Right renal pelvis (tissue), 4 donors: ENCODE data around the gene MESP1. TPM values are rescaled to one million over a fixed set of nuclear protein-coding genes. Genes with fewer than 3 reads are reported as not detected.
"Not testable (repeated sequence)": the region's sequence is repeated elsewhere in the genome, so short reads cannot be mapped to it uniquely, and the experiment has no call there.

ENCODE experiments used
- DNase-seq, 4 donors: peaks; one replicate each; pipeline ENCODE4 v3.0.0-alpha.2; 2013; ENCODE audit warnings: low read depth in 4 of 4, low spot score in 3 of 4, missing footprints in 1 of 4
- polyA plus RNA-seq, 4 donors: library from polyadenylated mRNA; unstranded; fragments of 120-200 nt; gene quantifications; one replicate each; pipeline ENCODE4 v1.2.1, GENCODE V29; 2013; ENCODE audit not compliant: insufficient read length in 4 of 4

MESP1 gene, protein sequence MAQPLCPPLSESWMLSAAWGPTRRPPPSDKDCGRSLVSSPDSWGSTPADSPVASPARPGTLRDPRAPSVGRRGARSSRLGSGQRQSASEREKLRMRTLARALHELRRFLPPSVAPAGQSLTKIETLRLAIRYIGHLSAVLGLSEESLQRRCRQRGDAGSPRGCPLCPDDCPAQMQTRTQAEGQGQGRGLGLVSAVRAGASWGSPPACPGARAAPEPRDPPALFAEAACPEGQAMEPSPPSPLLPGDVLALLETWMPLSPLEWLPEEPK
- 1 to 10 TPM in 3 of 4 donors, under 1 TPM in 1; 0.72 to 1.9 (median 1.2) TPM for polyA plus RNA-seq

DNA sequence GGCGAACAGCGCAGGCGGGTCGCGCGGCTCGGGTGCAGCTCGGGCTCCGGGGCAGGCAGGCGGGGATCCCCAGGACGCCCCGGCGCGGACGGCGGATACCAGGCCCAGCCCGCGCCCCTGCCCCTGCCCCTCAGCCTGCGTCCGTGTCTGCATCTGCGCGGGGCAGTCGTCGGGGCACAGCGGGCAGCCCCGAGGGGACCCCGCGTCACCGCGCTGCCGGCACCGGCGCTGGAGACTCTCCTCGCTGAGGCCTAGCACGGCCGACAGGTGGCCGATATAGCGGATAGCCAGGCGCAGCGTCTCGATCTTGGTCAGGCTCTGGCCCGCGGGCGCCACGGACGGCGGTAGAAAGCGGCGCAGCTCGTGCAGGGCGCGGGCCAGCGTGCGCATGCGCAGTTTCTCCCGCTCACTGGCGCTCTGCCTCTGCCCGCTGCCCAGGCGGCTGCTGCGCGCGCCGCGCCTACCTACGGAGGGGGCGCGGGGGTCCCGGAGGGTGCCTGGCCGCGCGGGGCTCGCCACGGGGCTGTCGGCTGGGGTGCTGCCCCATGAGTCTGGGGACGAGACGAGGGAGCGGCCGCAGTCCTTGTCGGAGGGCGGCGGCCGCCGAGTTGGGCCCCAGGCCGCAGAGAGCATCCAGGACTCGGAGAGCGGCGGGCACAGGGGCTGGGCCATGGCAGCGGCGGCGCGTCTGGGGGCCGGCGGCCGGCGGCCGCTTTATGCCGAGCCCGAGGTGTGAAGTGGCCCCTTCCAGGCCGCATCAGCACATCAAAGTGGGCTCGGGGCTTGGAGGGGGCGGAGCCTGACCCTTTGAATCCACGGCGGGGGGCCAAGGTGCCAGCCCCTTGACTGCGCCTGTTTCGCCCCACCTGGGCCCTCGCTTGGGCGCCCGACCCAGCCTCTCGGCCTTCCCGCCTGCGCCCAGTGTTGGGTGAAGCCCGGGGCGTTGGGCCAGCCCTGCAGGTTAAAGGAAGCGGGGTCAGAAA, at the start of gene MESP1:
Gene MESP1, minus strand, starts transcription at position 690 of the 983 bp plus-strand sequence. Its CDS starts 18 bp downstream, at position 672.
- peak; percentile 76 to 82 (median 81) for DNase-seq

DNA sequence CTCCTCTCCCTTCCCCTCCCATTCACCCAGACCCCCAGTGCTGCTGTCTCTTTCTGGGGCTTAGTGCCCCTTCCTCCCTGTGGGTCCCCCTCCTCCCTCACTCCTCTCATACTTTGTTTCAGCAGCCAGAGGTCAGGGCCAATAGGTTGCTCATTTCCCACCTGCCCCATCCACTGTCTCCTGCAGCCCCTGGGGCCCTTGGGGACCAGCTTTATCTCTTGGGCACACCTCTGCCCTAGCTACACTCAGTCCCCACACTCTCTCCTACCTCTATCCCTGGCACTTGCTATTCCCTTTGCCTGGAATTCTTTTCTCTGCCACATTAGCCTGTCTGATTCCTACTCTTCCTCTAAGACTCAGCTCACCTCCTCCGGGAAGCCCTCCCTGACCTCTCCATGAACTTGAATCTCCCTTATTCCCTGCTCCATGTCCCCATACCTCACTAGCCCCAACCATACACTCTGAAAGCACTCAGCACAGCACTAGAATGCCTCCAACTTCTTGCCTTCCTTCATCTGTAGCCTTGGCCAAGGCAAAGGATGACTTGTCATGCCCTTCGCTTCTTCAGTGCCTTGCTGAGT, 49.0 kb upstream of the MESP1 start:
- no peak for DNase-seq

DNA sequence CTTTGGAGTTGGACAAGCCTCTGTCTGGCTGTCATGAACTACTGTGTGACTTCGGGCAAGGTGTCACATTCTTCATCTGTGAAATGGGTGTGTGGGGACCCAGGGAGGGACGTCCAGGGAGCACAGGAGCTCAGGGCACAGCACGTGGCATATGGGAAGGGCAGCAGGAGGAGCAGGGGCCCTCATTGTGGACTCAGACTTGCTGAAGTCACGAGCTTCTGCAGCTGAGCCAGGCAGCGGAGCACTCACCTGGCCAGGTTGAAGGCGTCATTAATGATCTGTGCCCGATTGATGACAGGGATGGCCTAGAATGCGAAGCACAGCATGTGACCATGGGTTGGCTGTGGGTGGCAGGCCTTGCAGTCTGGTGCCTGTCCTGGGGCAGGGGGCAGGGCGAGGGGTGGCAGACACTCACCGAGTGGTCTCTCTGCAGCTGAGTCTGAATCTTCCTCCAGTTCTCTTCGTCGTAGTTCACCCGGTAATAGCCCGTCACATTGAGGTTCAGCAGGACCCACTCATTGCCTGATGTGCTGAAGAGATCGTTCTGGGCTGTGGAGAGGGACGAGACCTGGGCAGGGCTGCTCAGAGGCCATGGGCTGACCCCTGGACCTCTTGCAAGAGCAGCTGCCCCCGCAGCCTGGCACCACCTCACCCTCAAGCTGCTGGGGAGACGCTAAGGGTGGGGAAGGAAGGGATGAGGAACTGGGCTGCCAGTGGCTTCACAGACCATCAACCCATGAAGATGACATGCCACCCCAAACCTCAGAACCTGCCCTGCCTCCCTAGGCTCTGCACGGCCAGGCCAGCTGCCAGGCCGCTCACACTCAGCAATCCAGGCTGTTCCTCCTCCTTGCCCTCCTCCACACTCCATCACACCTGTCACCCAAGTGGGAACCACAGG, 48.2 kb upstream of the MESP1 start:
- DNase-seq: no peak

GRCh38 chr15:89797678-89798201, 46.7 kb upstream of the MESP1 start:
- no peak for DNase-seq

DNA sequence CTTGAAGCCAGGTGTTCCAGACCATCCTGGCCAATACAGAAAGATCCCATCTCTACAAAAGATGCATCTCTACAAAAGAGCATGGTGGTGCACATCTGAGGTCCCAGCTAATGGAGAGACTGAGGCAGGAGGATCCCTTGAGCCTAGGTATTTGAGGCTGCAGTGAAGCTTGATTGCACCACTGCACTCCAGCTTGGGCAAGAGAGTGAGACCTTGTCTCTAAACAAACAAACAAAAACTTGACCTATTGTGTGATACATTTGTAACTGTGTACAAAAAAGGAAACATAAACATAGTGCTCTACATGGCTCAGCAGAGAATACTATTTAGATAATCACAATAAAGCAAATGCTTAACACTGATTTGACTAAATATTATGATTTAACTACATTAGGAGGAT, 44.9 kb upstream of the MESP1 start:
- no peak for DNase-seq

DNA sequence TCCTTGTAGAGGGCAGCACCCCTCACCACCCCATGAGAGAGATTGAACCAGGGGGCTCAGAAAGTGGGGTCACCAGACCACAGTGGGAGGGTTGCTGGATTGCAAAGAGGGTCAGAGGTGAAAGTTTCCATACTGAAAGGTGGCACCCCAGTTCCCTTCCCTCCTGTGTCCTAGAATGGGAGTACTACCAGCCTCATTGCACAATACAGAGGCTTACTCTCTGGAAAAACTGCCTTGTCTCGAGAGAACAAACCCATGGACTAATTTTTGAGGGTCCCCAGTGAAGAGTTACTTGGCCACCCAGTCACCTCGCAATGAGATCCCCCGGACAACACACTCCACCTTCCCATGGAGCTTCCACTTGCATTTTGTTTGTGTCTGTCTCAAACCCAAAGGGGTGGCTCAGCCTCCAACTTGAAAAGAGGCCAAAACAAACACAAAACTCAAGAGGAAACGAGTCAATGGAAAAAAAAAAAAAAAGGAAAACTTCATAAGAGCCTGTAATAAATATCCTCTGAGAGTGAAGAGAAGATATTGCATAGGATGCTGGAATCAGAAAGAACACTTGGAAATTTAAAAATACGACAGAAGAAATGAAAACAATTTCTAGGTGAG, 43.7 kb upstream of the MESP1 start:
- DNase-seq: peak in 2 of 4 donors; percentile 49 to 60

GRCh38 chr15:89792106-89792805, 41.2 kb upstream of the MESP1 start:
- no peak for DNase-seq

GRCh38 chr15:89790661-89791060, 39.6 kb upstream of the MESP1 start:
- DNase-seq: no peak

- DNase-seq: no peak
Observed at GRCh38 chr15:89790206-89790605, 39.2 kb upstream of the MESP1 start.

DNA sequence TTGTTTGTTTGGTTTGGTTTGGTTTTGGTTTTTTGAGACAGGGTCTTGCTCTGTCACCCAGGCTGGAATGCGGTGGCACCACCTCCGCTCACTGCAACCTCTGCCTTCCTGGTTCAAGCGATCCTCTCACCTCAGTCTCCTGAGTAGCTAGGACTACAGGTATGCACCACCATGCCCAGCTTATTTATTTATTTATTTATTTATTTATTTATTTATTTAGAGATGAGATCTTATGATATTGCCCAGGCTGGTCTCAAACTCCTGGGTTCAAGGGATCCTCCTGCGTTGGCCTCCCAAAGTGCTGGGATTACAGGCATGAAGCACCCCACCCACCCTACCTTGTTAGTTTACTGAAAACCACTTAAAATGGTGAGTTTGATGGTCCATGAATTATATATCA, 37.5 kb upstream of the MESP1 start:
- not testable (repeated sequence) for DNase-seq

DNA sequence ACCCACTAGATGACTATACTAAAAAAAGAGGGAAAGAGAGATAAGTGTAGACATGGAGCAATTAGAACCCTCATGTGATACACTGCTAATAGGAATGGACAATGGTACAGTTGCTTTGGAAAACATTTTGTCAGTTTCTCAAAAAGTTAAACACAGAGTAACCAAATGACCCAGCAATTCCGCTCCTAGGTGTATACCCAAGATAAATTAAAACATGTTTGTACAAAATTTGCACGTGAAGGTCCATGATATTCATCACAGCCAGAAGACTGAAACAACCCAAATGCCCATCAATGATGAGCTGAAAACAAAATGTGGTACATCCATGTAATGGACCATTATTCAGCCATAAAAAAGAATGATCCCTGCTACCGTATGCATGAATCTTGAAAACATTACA, 36.9 kb upstream of the MESP1 start:
- no peak for DNase-seq

DNA sequence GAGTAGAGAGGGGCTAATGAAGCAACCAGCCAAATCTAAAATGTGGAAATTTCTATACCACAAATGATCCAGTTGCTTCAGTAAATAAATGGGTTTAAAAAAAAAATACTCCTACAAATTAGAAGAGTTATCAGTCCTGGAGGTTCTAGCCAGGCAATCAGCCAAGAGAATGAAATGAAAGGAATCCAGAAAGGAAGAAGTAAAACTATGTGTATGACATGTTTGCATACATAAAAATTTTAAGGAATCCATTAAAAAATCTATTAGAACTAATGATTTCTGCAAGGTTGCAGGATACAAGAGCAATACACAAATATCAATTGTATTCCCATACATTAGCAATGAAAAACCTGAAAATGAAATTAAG, 34.7 kb upstream of the MESP1 start:
- no peak for DNase-seq

- DNase-seq: no peak
Observed at GRCh38 chr15:89785064-89785773, 34.2 kb upstream of the MESP1 start.

GRCh38 chr15:89784686-89784960, 33.6 kb upstream of the MESP1 start:
- no peak for DNase-seq

- DNase-seq: no peak
Observed at GRCh38 chr15:89783861-89784685, 33.0 kb upstream of the MESP1 start.

DNA sequence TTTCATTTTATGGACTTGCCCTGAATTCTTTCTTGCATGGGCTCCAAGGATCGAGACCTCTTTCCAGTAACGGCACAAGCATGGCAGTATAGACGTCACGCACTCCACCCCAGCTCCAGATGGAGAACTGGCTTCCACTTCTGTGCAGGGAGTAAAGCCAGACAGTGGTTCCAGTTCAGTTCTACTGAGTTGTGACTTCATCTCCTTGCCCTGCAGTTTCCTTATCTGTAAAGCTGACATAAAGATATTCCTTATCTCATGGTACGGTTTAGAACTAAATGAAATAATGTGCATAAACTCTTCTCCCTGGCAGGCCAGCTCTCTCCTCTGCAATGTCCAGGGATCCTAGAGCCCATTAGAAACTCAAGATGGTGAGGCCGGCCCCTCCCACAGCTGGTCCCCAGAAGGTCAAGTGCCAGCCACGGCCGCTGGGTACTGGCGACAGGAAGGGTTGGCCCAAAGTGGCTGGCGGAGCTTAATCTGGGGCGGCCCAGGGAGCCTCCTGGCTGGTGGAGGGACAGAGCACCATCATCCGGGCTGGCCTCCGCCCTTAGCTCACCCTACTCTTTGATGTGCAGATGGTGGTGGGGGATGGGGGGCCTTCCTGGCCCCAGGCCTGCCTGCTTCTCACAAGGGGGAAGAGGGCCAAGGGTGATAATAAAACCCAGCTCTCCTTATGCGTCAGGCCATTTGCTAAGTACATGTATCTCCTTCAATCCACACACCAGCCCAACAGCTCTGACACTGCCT, 32.2 kb upstream of the MESP1 start:
- no peak for DNase-seq

- DNase-seq: not testable (repeated sequence)
Observed at GRCh38 chr15:89782619-89782950, 31.5 kb upstream of the MESP1 start.
